Right lobe of liver (tissue), 4 donors: Measurements from ENCODE around the gene CYP17A1.

Experiments used
- CTCF ChIP-seq, 4 donors: fragments of 200-600 bp in 3 of 4; fragments of 450-650 bp in 1 of 4; IDR thresholded peaks; one replicate each; pipeline versions ENCODE4 v1.5.1 to v1.8.0; 2016 to 2022; ENCODE audit warnings: antibody characterized with exemption in 4 of 4, mild to moderate bottlenecking in 2 of 4
- POLR2A ChIP-seq: fragments of 450-650 bp; IDR thresholded peaks from one replicate; pipeline ENCODE4 v1.6.1; 2017; ENCODE audit warnings: antibody characterized with exemption, mild to moderate bottlenecking
- donor health status: DM: no; HTN: no; CAD: no.
- donor health status: DM: no; HTN: no; CAD: no.
- donor health status: DM: no; HTN: yes; CAD: no.

DNA sequence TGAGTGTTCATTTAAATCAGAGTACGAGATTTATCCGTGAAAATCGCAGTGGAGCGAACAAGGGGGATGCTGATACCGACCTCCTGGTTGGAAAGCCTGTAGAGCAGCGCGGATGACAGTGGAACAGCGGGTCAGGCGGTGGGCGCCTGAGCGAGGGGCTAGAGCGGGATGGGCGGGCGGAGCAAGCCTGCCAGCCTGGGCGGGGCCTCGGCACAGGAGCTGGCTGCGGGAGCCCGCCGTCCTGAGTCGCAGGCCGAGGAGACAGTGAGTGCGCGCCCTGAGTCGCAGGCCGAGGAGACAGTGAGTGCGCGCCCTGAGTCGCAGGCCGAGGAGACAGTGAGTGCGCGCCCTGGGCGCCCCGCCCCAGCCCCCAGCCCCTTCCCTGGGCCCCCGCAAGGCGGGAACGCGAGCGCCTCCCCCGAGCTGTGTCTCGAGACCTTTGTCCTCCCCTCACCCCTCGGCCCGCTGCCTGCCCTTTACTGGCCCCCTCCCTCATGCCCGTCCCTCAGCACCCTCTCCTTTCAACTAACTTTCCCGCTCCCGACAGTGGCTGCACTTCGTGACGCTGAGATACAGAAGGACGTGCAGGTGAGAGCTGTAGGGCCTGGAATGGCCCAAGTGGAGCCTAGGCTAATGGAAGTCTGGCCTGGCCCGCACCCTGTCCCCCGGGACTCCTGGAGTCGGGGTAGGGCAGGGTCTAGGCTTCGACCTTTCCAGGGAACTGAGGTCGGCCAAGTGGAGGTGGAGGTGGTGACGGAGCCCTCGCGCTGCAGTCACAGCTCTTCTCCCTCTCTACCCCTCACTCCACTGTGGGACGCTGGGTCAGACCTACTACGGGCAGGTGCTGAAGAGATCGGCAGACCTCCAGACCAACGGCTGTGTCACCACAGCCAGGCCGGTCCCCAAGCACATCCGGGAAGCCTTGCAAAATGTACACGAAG is 32.3 kb upstream of the CYP17A1 start, which contains the start of gene AS3MT:
- no peak for TF ChIP-seq CTCF (IDR thresholded peaks at IDR 0.05)
- TF ChIP-seq POLR2A, result peak; percentile 26
